ENCODE data around the gene ZDHHC11B. TPM values are rescaled to one million over a fixed set of nuclear protein-coding genes. Genes with fewer than 3 reads are reported as not detected.
"Not testable (repeated sequence)": the region's sequence is repeated elsewhere in the genome, so short reads cannot be mapped to it uniquely, and the experiment has no call there.

Gene ZDHHC11B
- total and polyA plus RNA-seq, 8 donors, result 0.93 to 42.4 (median 8.6) TPM

- no peaks in the 10 kb centered on the region for H3K9me3 ChIP-seq
- H3K4me1 ChIP-seq, result peaks cover 0 to 5% (median 4%) of the 10 kb centered on the region in 4 donors
- 78 to 93% (median 85%) methylated on average over 3 to 13 of the region's 13 CpGs for WGBS, 5 donors
- TF ChIP-seq POLR2AphosphoS5 (IDR thresholded peaks at IDR 0.05) (no peak), EP300 (IDR thresholded peaks at IDR 0.05) (no peak), POLR2A (IDR thresholded peaks at IDR 0.05) (no peak), CTCF (IDR thresholded peaks at IDR 0.05) (no peak)
- H3K36me3 ChIP-seq, result peaks cover 0 to 18% (median 0%) of the 10 kb centered on the region in 4 donors
- no peak overlapping the region for H3K27ac ChIP-seq
- intact Hi-C loops (cut with DNase I; ENCODE audit: low total_unique reads), result no loop called here
- H3K27me3 ChIP-seq, result no peaks in the 10 kb centered on the region
- no peak overlapping the region for H3K4me3 ChIP-seq
- no peak for DNase-seq
Observed at GRCh38 chr5:751496-751895, 33.0 kb downstream of the ZDHHC11B start.

- H3K27me3 ChIP-seq; H3K9me3 ChIP-seq; H3K4me3 ChIP-seq; H3K4me1 ChIP-seq; DNase-seq; H3K27ac ChIP-seq; intact Hi-C loops (cut with DNase I; ENCODE audit: low total_unique reads): not testable (repeated sequence)
- H3K36me3 ChIP-seq, result peaks cover 0 to 28% (median 0%) of the 10 kb centered on the region in 4 donors
- WGBS, 5 donors, result 85 to 98% (median 88%) methylated on average over 6 to 17 of the region's 19 CpGs
Observed at GRCh38 chr5:750226-750625, 34.3 kb downstream of the ZDHHC11B start.

- 80 to 95% (median 88%) methylated on average over 13 to 14 of the region's 14 CpGs for WGBS, 5 donors
- Histone ChIP-seq H3K9me3 (no peaks in the 10 kb centered on the region), H3K4me3 (no peak overlapping the region), H3K36me3 (peaks cover 0 to 30% (median 0%) of the 10 kb centered on the region in 4 donors), H3K4me1 (no peaks in the 10 kb centered on the region), H3K27me3 (no peaks in the 10 kb centered on the region), H3K27ac (no peak overlapping the region)
- no peak for TF ChIP-seq POLR2A (IDR thresholded peaks at IDR 0.05)
- TF ChIP-seq CTCF (IDR thresholded peaks at IDR 0.05), result no peak
- no peak for TF ChIP-seq POLR2AphosphoS5 (IDR thresholded peaks at IDR 0.05)
- TF ChIP-seq EP300 (IDR thresholded peaks at IDR 0.05), result no peak
- intact Hi-C loops (cut with DNase I; ENCODE audit: low total_unique reads), result no loop called here
- no peak for DNase-seq
Observed at GRCh38 chr5:749101-749670, 35.3 kb downstream of the ZDHHC11B start.

GRCh38 chr5:748011-748980, 36.2 kb downstream of the ZDHHC11B start:
- H3K27ac ChIP-seq; intact Hi-C loops (cut with DNase I; ENCODE audit: low total_unique reads); H3K9me3 ChIP-seq; H3K4me1 ChIP-seq; H3K4me3 ChIP-seq; H3K27me3 ChIP-seq; DNase-seq: not testable (repeated sequence)
- peaks cover 0 to 38% (median 0%) of the 10 kb centered on the region in 4 donors for H3K36me3 ChIP-seq
- WGBS, 5 donors, result 81 to 90% (median 86%) methylated on average over 14 to 18 of the region's 18 CpGs

GRCh38 chr5:747303-747844, 37.2 kb downstream of the ZDHHC11B start:
- H3K27me3 ChIP-seq; H3K9me3 ChIP-seq; DNase-seq; H3K27ac ChIP-seq; intact Hi-C loops (cut with DNase I; ENCODE audit: low total_unique reads); H3K4me3 ChIP-seq; H3K4me1 ChIP-seq: not testable (repeated sequence)
- peaks cover 0 to 38% (median 0%) of the 10 kb centered on the region in 4 donors for H3K36me3 ChIP-seq
- 67 to 88% (median 82%) methylated on average over 1 to 5 of the region's 9 CpGs for WGBS, 5 donors

All from stomach (tissue), 9 donors.